NCI-H1417 (cell line): ENCODE results near the gene TRIM21.
A peak's percentile ranks its signal among the peaks of the same experiment; 100 is the strongest.
"Not testable (repeated sequence)": the region's sequence is repeated elsewhere in the genome, so short reads cannot be mapped to it uniquely, and the experiment has no call there.

Experiments used
- DNase-seq, 3 experiments: peaks; one replicate each; lab custom pipeline; 2025; lab: John Stamatoyannopoulos, UW

Gene TRIM21

GRCh38 chr11:4393209-4393857 lies at the start of gene TRIM21:
Gene TRIM21, minus strand, starts transcription at chr11:4393702. Its CDS starts 3,293 bp downstream, at chr11:4390409.
- peak; percentile 46 to 70 (median 60) for DNase-seq

- no peak for DNase-seq
Measured at GRCh38 chr11:4441515-4441914, 48.0 kb upstream of the TRIM21 start.

GRCh38 chr11:4436411-4436810 lies 42.9 kb upstream of the TRIM21 start:
- no peak for DNase-seq

- no peak for DNase-seq
Measured at GRCh38 chr11:4433856-4434255, 40.4 kb upstream of the TRIM21 start.

GRCh38 chr11:4430051-4430450 lies 36.5 kb upstream of the TRIM21 start:
- no peak for DNase-seq

GRCh38 chr11:4418403-4418802 lies 24.9 kb upstream of the TRIM21 start:
- no peak for DNase-seq

GRCh38 chr11:4416816-4417215 lies 23.3 kb upstream of the TRIM21 start:
- DNase-seq: no peak

GRCh38 chr11:4416306-4416705 lies 22.8 kb upstream of the TRIM21 start:
- DNase-seq: no peak

GRCh38 chr11:4406206-4406605 lies 12.7 kb upstream of the TRIM21 start:
- DNase-seq: not testable (repeated sequence)

GRCh38 chr11:4393858-4394223 lies 339 bp upstream of the TRIM21 start:
- no peak for DNase-seq

GRCh38 chr11:4388221-4388620 lies 5.3 kb downstream of the TRIM21 start:
- no peak for DNase-seq

- no peak for DNase-seq
Measured at GRCh38 chr11:4385978-4386740, 7.3 kb downstream of the TRIM21 start.

GRCh38 chr11:4381901-4382300 lies 11.6 kb downstream of the TRIM21 start:
- no peak for DNase-seq

- DNase-seq: no peak
Measured at GRCh38 chr11:4375431-4376140, 17.9 kb downstream of the TRIM21 start.

GRCh38 chr11:4370166-4370565 lies 23.3 kb downstream of the TRIM21 start:
- no peak for DNase-seq

- no peak for DNase-seq
Measured at GRCh38 chr11:4368286-4368685, 25.2 kb downstream of the TRIM21 start, which contains the start of gene OR52B4. Gene OR52B4, minus strand, starts transcription at chr11:4368386. Its CDS starts 91 bp downstream, at chr11:4368295.

GRCh38 chr11:4348142-4348541 lies 45.4 kb downstream of the TRIM21 start:
- not testable (repeated sequence) for DNase-seq

GRCh38 chr11:4345366-4345765 lies 48.1 kb downstream of the TRIM21 start:
- DNase-seq: not testable (repeated sequence)
